Astrocyte (in vitro differentiated cells and primary cell): ENCODE measurements around the gene RNF123.

Source experiments
- CTCF ChIP-seq: IDR thresholded peaks from 2 replicates; pipeline ENCODE4 v1.5.1; 2011; ENCODE audit warnings: low read depth, mild to moderate bottlenecking, inconsistent platforms, low read length, moderate library complexity; ENCODE audit not compliant: insufficient read depth
- EZH2 ChIP-seq: IDR thresholded peaks from 2 replicates; pipeline ENCODE4 v1.6.1; 2012; ENCODE audit warnings: mild to moderate bottlenecking, low read length, inconsistent platforms; ENCODE audit not compliant: insufficient read depth

- TF ChIP-seq CTCF: no peak
- no peak for TF ChIP-seq EZH2
Observed at GRCh38 chr3:49700014-49700413, 10.7 kb downstream of the RNF123 start.
